GM18520 (cell line): ENCODE data around the gene CLDN14.

Source experiments
- ATAC-seq: cut with Tn5 transposase; IDR thresholded peaks from one replicate; pipeline ENCODE4 v1.9.1; 2021; ENCODE audit not compliant: unreplicated experiment

Gene CLDN14, protein sequence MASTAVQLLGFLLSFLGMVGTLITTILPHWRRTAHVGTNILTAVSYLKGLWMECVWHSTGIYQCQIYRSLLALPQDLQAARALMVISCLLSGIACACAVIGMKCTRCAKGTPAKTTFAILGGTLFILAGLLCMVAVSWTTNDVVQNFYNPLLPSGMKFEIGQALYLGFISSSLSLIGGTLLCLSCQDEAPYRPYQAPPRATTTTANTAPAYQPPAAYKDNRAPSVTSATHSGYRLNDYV

GRCh38 chr21:36479415-36480402, at the start of gene CLDN14:
CLDN14 (minus strand) TSS chr21:36480122; CDS start chr21:36461695, 18,427 bp downstream.
- ATAC-seq: no peak

DNA sequence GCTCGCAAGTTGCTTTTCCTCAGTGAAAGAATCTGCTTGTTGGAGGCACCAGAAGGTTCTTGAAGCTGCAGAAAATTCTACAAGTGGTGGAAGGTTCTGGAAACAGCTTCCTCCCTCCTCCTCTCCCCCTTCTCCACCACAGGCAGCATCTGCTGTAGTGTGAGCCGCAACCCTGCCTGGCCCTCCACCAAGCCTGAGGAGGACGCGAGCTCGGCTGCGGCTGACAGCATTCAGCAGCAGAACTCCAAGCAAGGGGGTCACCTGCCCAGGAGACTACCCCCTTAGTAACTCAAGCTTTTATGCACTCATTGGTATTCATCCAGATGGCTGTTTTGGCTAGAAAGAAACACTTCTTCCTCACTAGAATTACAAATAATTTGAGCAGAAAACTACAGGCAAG, 48.8 kb upstream of the CLDN14 start:
- ATAC-seq: no peak

- no peak for ATAC-seq
Observed at GRCh38 chr21:36527317-36527716, 47.4 kb upstream of the CLDN14 start.

DNA sequence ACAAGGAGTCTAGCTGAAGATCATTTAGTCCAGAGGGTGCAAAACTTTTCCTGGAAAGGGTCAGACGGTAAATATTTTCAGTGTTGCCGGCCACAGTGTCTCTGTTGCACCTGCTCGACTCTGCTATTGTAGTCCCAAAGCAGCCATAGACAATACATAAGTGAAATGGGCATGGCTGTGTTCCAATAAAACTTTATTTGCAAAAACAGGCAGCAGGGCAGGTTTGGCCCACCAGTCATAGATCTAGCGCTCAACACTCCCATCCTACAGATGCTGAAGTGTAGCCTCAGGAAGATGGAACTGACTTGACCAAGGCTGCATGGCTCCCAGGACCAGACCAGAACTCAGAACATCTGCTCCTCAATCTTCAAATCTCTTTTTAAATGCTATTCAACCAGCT, 46.2 kb upstream of the CLDN14 start:
- no peak for ATAC-seq

DNA sequence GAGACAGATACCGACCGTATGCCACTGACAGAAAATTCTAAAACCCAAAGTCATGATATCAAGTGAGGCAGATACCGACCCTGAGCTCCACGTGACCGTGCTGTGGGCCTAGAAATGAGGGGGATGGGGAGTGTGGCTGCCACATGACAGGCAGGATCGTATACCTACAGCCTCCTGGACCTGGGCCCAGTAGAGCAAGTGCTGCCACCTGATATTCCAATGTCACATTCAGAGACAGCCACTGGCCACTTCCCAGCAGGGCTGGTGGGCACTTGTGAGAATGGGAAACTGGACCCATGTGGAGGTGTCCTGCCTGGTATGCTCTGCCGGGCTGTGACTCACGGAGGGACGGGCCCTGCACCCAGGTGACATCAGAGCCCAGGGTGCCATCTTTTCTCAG, 44.6 kb upstream of the CLDN14 start:
- no peak for ATAC-seq

- ATAC-seq: no peak
Observed at GRCh38 chr21:36522219-36522808, 42.4 kb upstream of the CLDN14 start.

DNA sequence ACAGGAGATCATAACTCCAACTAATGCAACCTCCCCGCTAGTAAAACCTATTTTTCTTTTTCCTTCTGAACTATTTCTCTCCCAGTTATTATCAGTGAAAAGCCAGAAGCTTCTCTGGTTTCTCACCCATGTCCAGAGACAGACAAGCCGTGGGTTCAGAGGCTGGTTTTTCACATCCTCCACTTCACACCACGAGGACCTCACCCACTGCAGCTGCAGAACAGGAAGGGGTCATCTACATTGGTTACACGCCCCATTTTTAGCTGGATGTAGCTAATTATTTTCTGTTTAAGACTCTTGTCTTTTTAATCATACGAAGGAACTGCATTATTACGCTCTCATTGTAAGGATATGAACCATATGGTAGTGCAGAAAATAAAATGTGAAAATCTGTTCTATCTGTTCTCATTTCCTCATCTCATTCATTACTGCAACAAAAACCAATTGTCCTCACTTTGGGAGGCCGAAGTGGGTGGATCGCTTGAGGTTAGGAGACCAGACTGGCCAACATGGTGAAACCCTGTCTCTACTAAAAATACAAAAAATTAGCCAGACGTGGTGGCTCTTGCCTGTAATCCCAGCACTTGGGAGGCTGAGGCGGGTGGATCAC, 39.1 kb upstream of the CLDN14 start:
- no peak for ATAC-seq

GRCh38 chr21:36517366-36518075, 37.6 kb upstream of the CLDN14 start:
- no peak for ATAC-seq

DNA sequence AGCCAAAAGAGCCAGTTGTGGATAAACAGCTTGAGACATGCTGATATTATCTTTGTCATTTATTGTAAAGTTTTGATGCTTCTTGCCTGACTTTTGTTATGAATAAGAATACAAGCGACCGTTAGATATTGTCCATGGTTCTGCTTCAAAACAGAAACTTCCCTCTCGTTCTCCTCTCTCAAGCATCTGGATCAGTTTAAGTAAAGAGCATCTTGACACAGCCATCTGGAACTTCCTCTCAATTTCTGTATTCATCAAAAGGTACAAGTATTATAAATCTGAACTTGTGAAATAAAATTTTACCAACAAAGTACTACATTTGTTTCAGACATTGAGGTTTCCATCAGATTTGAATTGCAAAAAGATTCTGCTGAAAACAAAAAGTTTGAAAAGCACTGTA, 36.4 kb upstream of the CLDN14 start:
- ATAC-seq: no peak

GRCh38 chr21:36513430-36513829, 33.5 kb upstream of the CLDN14 start:
- no peak for ATAC-seq

DNA sequence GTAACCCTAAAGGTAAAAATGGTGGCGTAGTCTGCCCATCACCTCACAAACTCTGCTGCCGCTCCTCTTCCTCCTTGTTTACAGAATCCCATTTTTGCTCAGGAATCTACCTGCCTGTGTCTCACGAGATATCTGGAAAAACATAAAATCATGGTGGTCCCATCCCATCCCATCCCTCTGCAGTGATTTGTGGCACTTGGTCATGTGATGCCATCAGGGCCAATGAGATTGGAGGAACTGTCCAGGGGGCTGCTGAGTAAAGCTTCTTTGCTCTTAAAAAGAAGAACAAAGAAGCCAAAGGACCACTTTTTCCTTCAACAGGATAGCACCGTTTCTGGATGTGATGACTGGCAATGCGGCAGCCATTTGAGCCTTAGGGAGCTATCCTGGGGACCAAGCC, 33.0 kb upstream of the CLDN14 start:
- no peak for ATAC-seq

DNA sequence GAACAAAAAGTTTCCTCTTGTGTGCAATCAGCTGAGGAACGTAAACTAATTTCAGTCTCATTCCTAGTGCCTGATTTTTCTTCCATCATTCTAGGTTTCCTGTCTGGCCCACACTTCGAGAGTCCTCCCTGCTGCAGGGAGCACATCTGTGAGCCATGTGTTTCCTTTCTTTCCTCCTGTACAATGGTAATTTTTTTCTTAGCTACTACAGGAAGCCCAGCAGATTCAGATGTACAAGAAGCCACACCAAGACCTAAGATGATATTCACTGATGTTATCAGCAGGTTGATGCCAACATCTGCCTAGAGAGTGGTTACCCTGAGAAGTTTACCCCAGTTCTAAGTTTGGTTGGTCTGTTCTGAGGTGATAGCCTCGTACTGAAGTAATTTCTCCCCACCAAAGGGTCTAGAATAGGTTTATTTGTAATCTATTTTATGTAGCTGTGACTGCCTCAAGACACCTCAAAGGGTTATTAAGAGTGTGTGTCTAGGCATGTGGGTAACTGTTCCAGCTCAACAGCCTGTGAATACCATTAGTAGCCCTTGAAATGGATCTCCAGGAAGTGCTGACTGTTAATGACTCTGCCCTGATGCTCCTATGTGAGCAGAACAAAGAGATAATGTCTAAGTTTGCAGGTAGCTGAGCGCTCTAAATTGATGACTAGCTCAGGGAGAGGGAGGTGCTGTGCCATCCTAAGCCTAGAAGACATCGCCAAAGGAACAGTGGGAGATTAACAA, 31.7 kb upstream of the CLDN14 start:
- no peak for ATAC-seq

- ATAC-seq: no peak
Observed at GRCh38 chr21:36510911-36511310, 31.0 kb upstream of the CLDN14 start.

GRCh38 chr21:36509973-36510664, 30.2 kb upstream of the CLDN14 start:
- no peak for ATAC-seq

DNA sequence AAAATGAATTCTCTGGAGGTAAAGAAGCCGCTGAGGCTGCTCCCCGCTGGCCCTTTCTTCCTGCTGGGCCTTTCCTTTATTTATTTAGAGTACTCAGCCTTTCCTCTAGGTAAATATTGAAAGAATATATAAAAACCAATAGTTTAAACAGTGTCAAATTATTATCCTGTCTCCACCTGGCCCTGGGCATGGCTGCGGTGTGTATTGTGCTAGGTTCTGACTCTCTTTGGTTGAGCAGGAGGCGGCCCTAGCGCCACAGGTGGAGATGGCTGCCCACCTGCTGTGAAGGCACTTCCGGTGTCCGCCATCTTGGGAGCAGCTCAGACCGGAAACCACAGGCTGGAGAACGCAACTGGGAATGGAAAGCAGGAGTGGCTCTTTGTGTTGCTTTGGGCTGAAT, 29.0 kb upstream of the CLDN14 start:
- ATAC-seq: no peak

- no peak for ATAC-seq
Observed at GRCh38 chr21:36507397-36508018, 27.6 kb upstream of the CLDN14 start.

DNA sequence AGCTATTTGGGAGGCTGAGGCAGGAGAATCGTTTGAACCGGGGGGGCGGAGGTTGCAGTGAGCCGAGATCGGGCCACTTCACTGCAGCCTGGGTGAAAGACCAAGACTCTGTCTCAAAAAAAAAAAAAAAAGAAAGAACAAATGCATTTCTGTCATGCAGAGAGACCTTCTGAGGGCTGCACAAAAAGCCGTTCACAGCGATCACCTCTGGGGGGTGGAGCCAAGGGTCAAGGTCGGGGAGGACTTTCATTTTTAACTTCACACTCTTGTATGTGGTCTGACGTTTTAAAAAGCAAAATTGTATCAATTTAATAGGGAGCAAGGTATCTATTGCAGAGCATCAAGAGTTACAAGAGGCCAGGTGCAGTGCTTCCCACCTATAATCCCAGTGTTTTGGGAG, 26.6 kb upstream of the CLDN14 start:
- ATAC-seq: no peak

DNA sequence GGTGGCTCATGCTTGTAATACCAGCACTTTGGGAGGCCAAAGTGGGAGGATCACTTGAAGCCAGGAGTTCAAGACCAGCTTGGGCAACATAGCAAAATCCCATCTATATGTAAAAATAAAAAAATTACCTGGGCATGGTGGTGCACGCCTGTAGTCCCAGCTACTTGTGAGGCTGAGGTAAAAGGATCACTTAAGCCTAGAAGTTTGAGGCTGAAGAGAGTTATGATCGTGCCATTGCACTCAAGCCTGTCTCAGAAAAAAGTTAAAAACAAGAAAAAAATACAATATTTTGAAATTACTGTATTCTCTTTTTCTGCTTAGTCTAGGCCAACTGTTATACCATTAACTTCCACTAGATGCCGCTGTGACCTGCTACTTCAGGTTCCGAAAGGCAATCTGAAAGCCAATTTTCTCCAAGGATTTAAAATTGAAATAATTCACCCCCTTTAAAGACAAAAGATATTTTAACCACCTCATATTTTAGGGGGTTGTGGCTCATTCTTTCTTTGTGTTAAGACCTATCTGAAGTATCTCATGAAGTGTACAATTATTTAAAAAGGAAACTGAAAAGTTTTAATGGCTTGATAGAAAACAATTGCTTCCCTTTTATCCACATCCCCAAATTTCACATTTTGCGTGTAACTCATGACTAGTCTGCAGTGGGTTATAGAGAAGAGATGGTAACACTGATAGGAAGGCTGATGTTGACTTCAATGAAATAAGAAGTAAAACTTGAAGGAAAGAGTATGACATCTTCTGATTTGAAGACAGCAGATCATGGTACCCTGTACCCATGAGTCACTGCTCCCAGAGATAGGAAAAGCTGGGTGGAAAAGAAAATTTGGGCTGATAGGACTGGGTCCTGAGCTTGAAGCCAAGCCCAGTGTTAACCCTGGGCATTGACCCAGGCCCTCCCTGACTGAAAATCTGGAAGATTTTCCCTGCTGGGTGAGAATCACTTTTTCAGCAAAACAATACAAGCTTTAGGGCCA, 24.4 kb upstream of the CLDN14 start:
- ATAC-seq: no peak
